GM12878 (cell line): ENCODE results near the gene KLHDC2. TPM values are rescaled to one million over a fixed set of nuclear protein-coding genes. Genes with fewer than 3 reads are reported as not detected.

Experiments used
- ATAC-seq: fragments of 200-7000 bp; cut with Tn5 transposase; 3 replicates; pipeline ENCODE4 v1.9.1; 2020; ENCODE audit warnings: mild to moderate bottlenecking, moderate library complexity
- BruUV-seq: library from RNA; stranded (reverse); fragments of 400-500 nt; replicated peaks from 2 replicates; lab custom pipeline; 2021; lab: Mats Ljungman, UMichigan
- CTCF ChIA-PET: fragments of 300-600 bp; sonication (Branson Sonifier 250); formaldehyde crosslinking; extraction: SDS; loops from one replicate; lab custom pipeline; 2021; ENCODE audit warnings: inconsistent platforms; lab: Yijun Ruan, JAX
- POLR2A ChIA-PET: fragments of 350-600 bp; formaldehyde crosslinking; extraction: SDS; loops from one replicate; lab custom pipeline; 2021; ENCODE audit warnings: inconsistent platforms; lab: Charles Lee
- RAD21 ChIA-PET: fragments of 300-600 bp; sonication (Branson Sonifier 250); formaldehyde crosslinking; loops from one replicate; lab custom pipeline; 2023; ENCODE audit warnings: antibody characterized with exemption; ENCODE audit not compliant: unreplicated experiment; lab: Charles Lee
- SMC1A ChIA-PET: fragments of 300-600 bp; sonication (Branson Sonifier 250); formaldehyde crosslinking; loops from one replicate; lab custom pipeline; 2023; ENCODE audit not compliant: unreplicated experiment, uncharacterized antibody; lab: Charles Lee
- DNase-seq: peaks from one replicate; pipeline ENCODE4 v3.0.0-alpha.2; 2011; ENCODE audit warnings: low read depth, low spot score
- FAIRE-seq: peaks from 3 replicates; lab custom pipeline; 2011; peaks lifted over from hg19 to GRCh38; lab: Jason Lieb, UNC
- H2AFZ ChIP-seq: 2 replicates; pipeline ENCODE4 v1.6.0; 2011; ENCODE audit warnings: low read depth, low read length, control low read depth; ENCODE audit not compliant: control insufficient read depth
- H3K27ac ChIP-seq: 2 replicates; pipeline ENCODE4 v1.5.1; 2011; ENCODE audit warnings: control low read depth; ENCODE audit not compliant: control insufficient read depth, insufficient read depth
- H3K27me3 ChIP-seq, 2 experiments: replicated peaks in 1 of 2; 2 replicates each; pipeline versions ENCODE4 v1.6.0 to v1.6.1; 2011; ENCODE audit warnings: low read length in 1 of 2; ENCODE audit not compliant: control insufficient read depth in 2 of 2, insufficient read depth in 2 of 2
- H3K36me3 ChIP-seq, 2 experiments: 2 replicates each; pipeline ENCODE4 v1.5.1; 2011; ENCODE audit warnings: low read length in 1 of 2; ENCODE audit not compliant: control insufficient read depth in 2 of 2, insufficient read depth in 2 of 2
- H3K4me1 ChIP-seq: 2 replicates; pipeline ENCODE4 v1.6.1; 2011; ENCODE audit warnings: mild to moderate bottlenecking, low read length, moderate library complexity, mixed read lengths; ENCODE audit not compliant: control insufficient read depth, insufficient read depth
- H3K4me2 ChIP-seq: 2 replicates; pipeline ENCODE4 v1.6.0; 2011; ENCODE audit warnings: control low read depth; ENCODE audit not compliant: control insufficient read depth, insufficient read depth
- H3K4me3 ChIP-seq: fragments of 200-600 bp; sonication (generic); 2 replicates; pipeline ENCODE4 v1.5.1; 2016
- H3K79me2 ChIP-seq: 2 replicates; pipeline ENCODE4 v1.6.0; 2011; ENCODE audit warnings: low read length; ENCODE audit not compliant: control insufficient read depth, insufficient read depth
- H3K9ac ChIP-seq: 2 replicates; pipeline ENCODE4 v1.8.0; 2011; ENCODE audit warnings: low read length, control low read depth, mixed read lengths; ENCODE audit not compliant: control insufficient read depth, insufficient read depth
- H3K9me3 ChIP-seq: replicated peaks from 3 replicates; pipeline ENCODE4 v1.5.1; 2011; ENCODE audit warnings: mild to moderate bottlenecking, low read length; ENCODE audit not compliant: control insufficient read depth, insufficient read depth
- H4K20me1 ChIP-seq: 2 replicates; pipeline ENCODE4 v1.6.0; 2011; ENCODE audit not compliant: control insufficient read depth, insufficient read depth
- ATF7 ChIP-seq: fragments of 450-650 bp; IDR thresholded peaks from 2 replicates; pipeline ENCODE4 v1.6.1; 2016; ENCODE audit warnings: low read depth, mild to moderate bottlenecking
- JUND ChIP-seq: IDR thresholded peaks from 2 replicates; pipeline ENCODE4 v1.6.1; 2012; ENCODE audit warnings: low read depth, mild to moderate bottlenecking, low read length, improper control_type of control experiment, moderate library complexity
- SMARCA5 ChIP-seq: fragments of 450-650 bp; IDR thresholded peaks from 2 replicates; pipeline ENCODE4 v1.6.1; 2017; ENCODE audit warnings: mild to moderate bottlenecking
- YY1 ChIP-seq: IDR thresholded peaks from 2 replicates; pipeline ENCODE4 v1.6.1; 2011; ENCODE audit warnings: low read depth, mild to moderate bottlenecking, low read length
- WGBS: methylation state at CpG from one replicate; pipeline ENCODE4 v1.1.6; 2016; ENCODE audit warnings: low lambda C conversion rate; ENCODE audit not compliant: insufficient replicate concordance, insufficient coverage; ENCODE audit errors: missing lambda C conversion rate; 5-methylcytosine and 5-hydroxymethylcytosine counted together
- in situ Hi-C: fragments of 300-500 bp; cut with MboI; formaldehyde crosslinking; loops from 9 replicates; pipeline ENCODE4 v1.14.3; 2018; ENCODE audit warnings: mixed read lengths
- intact Hi-C: fragments of 100-400 bp; cut with micrococcal nuclease; formaldehyde crosslinking; loops from one replicate; pipeline ENCODE4 v1.14.2; 2022; ENCODE audit not compliant: unreplicated experiment
- polyA plus RNA-seq, 11 experiments: library from polyadenylated mRNA; depleted of rRNA in 4 of 11; unstranded in 6 of 11; stranded (reverse) in 5 of 11; fragments of >200 nt; fragmentation: Nextera tagmentation in 4 of 11; fragmentation: Illumina TruSeq in 1 of 11; extraction: Ambion mirVana in 4 of 11; extraction: Trizol in 1 of 11; gene quantifications; 1 replicate in 1 of 11; 2 replicates in 10 of 11; pipeline versions ENCODE4 v1.2.1 to v1.2.3, GENCODE V29; 2011 to 2016; ENCODE audit warnings: inconsistent platforms in 2 of 11, missing spikeins in 2 of 11, low read depth in 1 of 11
- total RNA-seq, 4 experiments: library from RNA; depleted of rRNA in 3 of 4; stranded (reverse); fragments of >200 nt in 3 of 4; fragmentation: Illumina TruSeq in 1 of 4; extraction: Trizol in 1 of 4; gene quantifications; 2 replicates each; pipeline versions ENCODE4 v1.2.1 to v1.2.3, GENCODE V29; 2013 to 2021
- TF ChIP-seq, protein P1 (sequence below): fragments of 450-650 bp; IDR thresholded peaks from 2 replicates; pipeline ENCODE4 v1.6.1; 2017; ENCODE audit warnings: mild to moderate bottlenecking, low read depth, inconsistent platforms; ENCODE audit not compliant: poor library complexity, severe bottlenecking

The KLHDC2 gene
- total and polyA plus RNA-seq, 10 of the 15 experiments (the other 5 are each of a cell fraction or from before 2014, with no cell fraction given): 6.0 to 45.0 (median 24.7) TPM

DNA sequence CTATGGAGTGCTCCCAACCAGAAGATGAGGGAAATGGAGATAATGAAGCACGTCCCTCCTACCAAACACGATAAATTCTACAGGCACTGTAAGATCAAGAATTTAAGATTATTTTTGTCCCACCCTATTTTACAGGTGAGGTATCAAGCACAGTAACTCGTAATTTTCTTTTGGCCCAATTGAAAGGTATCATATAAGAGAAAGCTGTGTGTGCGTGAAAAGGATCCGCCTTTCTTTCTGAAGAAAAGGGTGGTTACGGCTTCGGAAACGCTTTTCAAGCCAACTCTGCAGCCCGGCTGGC, 733 bp upstream of the KLHDC2 start:
- Histone ChIP-seq H3K4me2 (peak overlapping the region; percentile 64), H3K9me3 (no peaks in the 10 kb centered on the region), H3K9ac (peak overlapping the region; percentile 86), H3K27me3 (no peaks in the 10 kb centered on the region), H3K27ac (peak overlapping the region; percentile 93), H3K4me3 (peak overlapping the region; percentile 93), H3K4me1 (peaks cover 7% of the 10 kb centered on the region), H3K79me2 (peaks cover 11% of the 10 kb centered on the region), H2AFZ (peak overlapping the region; percentile 64), H4K20me1 (no peaks in the 10 kb centered on the region), H3K36me3 (0 out of 4 replicates have a peak, but pooled peaks cover 0 to 5% of the 10 kb centered on the region in 2 experiments)
- RAD21 ChIA-PET: interaction anchor here (0.5 to 3.2 kb wide), 10 partner anchors 27 to 306 kb away, joined by 3 to 18 read pairs (median 4); partner anchors contain the start of genes MGAT2 and RPL36AL
- DNase-seq (no peak), ATAC-seq (no peak), FAIRE-seq (peak; percentile 38)
- CTCF ChIA-PET: interaction anchor here (0.6 to 2.8 kb wide), 9 partner anchors 9 to 270 kb away, joined by 3 to 7 read pairs (median 3); partner anchors contain the start of genes DNAAF2 and POLE2
- WGBS: under 1% methylated on average over 9 of the region's 9 CpGs
- BruUV-seq: no TSS peak
- in situ Hi-C loops: loop anchor here (5.0 to 25.0 kb wide), 2 partner anchors 130 to 305 kb away; partner anchors contain the start of gene DNAAF2
- SMC1A ChIA-PET: interaction anchor here (0.6 to 4.1 kb wide), 8 partner anchors 13 to 828 kb away, joined by 3 to 18 read pairs (median 4); no protein-coding TSS in a partner anchor
- TF ChIP-seq ATF7 (no peak), SMARCA5 (no peak), JUND (no peak), YY1 (0 out of 2 replicates have a peak, but pooled peaks have one; percentile 31)
- TF ChIP-seq, protein P1, sequence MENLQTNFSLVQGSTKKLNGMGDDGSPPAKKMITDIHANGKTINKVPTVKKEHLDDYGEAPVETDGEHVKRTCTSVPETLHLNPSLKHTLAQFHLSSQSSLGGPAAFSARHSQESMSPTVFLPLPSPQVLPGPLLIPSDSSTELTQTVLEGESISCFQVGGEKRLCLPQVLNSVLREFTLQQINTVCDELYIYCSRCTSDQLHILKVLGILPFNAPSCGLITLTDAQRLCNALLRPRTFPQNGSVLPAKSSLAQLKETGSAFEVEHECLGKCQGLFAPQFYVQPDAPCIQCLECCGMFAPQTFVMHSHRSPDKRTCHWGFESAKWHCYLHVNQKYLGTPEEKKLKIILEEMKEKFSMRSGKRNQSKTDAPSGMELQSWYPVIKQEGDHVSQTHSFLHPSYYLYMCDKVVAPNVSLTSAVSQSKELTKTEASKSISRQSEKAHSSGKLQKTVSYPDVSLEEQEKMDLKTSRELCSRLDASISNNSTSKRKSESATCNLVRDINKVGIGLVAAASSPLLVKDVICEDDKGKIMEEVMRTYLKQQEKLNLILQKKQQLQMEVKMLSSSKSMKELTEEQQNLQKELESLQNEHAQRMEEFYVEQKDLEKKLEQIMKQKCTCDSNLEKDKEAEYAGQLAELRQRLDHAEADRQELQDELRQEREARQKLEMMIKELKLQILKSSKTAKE: peak; percentile 8
- POLR2A ChIA-PET: interaction anchor here (0.6 to 2.9 kb wide), 18 partner anchors 62 to 712 kb away, joined by 3 to 31 read pairs (median 4); partner anchors contain the start of genes DNAAF2, MGAT2, POLE2 and RPL36AL
- intact Hi-C loops: loop anchor here (2.0 to 10.0 kb wide), 2 partner anchors 74 to 348 kb away; partner anchors contain the start of genes KLHDC1 and VCPKMT
